ENCODE results near the gene LGALS9. TPM values are rescaled to one million over a fixed set of nuclear protein-coding genes. Genes with fewer than 3 reads are reported as not detected.

LGALS9 gene
- total RNA-seq, 1 donor from 2014 or later, result 80.7 TPM

DNA sequence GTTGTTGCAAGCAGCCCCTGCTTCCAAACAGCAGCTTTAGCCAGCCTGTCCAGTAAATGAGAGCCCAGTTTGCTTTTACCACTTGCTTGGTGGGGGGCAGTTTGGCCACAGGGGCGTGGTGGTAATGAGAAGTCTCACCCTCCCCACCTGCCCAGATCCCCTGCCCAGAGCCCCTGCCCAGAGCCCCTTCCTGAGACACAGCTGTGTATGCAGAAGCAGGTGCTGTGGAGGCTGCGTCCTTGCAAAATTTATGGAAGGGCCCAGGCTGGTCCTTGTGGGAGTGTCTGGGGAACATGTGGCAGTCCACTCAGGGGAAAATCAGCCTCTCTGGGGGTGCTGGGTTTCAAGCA is 27.6 kb upstream of the LGALS9 start:
- no peak for DNase-seq (ENCODE audit: low spot score)

DNA sequence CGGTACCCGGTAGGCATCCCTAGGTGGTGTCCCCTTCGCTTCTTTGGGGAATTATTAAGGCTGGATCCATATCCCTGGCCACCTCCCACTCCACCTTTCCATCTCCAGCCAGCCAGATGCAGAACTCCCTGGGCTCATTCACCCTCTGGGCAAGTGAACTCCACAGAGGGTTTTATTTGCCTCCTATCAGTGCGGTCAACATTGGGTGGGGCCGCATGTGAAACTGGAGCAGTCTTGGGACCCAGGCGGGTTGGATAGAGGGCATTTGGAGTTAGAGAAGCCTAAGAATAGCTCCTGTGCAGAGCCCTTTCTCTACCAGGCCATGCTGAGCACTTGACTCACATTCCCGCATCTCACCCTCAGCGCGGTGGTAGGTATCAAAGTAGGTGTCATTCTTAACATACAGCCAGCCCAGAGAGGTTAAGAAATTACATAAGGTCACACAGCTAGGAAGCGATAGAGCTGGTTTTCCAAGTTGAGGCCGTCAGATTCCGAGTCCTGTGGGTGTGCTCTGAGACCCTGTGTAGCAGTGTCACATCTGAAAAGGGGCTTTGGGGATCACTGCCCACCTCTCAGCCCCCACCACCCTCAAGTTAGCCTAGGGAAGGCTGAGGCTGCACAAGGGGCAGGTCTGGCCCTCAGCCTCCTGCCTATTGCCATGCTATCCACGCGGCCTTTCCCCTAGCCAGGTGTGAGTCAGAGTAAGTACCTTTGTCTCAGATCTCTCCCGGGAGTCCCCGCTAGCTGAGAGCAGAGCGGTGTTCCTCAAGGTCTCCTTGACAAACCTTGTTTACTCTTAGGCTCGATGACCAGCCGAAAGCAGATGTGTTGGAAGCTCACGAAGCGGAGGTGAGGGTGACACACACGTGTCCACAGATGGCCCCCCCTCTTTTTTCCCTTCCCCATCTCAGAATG is 26.9 kb upstream of the LGALS9 start:
- DNase-seq (ENCODE audit: low spot score), result peak; percentile 58

DNA sequence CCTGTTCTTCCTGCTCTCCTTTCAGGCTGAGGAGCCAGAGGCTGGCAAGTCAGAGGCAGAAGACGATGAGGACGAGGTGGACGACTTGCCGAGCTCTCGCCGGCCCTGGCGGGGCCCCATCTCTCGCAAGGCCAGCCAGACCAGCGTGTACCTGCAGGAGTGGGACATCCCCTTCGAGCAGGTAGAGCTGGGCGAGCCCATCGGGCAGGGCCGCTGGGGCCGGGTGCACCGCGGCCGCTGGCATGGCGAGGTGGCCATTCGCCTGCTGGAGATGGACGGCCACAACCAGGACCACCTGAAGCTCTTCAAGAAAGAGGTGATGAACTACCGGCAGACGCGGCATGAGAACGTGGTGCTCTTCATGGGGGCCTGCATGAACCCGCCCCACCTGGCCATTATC is 25.6 kb upstream of the LGALS9 start:
- no peak for DNase-seq (ENCODE audit: low spot score)

DNA sequence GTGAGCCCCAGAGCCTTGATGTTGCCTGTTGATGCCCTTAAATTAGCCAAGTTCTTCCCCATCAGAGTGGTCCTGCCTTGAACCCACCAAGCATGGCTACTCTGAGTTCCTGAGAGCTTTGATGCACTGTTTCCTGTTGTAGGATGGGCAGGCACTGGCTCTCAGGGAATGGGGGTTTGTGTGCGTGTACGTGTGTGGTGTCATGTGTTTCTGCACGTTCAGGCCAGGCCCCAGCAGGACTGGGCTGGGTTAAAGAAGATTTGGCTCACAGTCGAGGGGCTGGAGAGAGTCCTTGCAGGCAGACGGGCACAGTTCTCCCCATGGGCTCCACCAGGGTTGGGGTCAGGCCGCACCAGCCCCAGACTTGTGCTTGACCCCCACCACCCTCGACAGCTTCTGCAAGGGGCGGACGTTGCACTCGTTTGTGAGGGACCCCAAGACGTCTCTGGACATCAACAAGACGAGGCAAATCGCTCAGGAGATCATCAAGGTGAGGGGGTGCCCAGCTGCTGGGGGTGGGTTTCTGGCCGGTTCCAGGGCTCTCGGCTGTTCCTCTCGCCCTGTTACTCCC is 23.4 kb upstream of the LGALS9 start:
- DNase-seq (ENCODE audit: low spot score), result no peak

DNA sequence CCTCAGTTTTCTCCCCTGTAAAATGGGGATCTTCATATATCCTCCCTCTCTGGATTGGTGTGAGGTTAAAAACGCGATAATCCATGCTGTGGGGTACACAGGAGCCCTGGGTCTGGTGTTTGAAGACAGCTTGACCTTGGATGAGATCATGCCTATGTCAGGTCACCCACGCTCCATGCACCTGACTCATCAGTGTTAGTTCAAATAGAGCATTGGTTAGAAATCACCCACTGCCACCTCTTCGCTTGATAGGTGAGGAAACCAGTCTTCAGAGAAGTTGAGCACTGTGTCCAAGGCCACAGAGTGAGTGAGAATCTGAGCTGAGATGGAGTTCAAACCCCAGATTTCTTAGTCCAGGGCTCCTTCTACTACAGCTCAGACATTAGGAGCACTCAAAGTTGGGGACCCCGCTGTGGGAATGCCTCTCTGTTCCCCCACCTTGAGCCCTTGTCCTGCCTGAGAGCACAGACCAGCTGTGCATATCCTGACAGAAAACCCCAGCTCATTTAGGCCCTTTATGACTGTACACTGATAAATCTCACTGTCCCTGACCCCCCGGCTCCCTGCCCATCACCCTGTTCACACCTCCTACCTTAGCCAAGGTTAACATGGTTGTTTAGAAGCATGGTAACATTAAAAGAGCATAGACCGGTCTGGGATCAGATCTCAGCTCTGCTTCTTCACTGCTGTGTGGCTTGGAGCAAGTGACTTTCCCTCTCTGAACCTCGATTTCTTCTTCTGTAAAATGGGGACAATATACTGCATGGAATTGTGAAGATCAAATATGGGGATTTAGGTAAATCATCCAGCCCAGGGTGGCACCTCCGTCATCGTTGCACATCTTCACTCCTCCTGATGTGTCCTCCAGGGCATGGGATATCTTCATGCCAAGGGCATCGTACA is 22.4 kb upstream of the LGALS9 start:
- no peak for DNase-seq (ENCODE audit: low spot score)

DNA sequence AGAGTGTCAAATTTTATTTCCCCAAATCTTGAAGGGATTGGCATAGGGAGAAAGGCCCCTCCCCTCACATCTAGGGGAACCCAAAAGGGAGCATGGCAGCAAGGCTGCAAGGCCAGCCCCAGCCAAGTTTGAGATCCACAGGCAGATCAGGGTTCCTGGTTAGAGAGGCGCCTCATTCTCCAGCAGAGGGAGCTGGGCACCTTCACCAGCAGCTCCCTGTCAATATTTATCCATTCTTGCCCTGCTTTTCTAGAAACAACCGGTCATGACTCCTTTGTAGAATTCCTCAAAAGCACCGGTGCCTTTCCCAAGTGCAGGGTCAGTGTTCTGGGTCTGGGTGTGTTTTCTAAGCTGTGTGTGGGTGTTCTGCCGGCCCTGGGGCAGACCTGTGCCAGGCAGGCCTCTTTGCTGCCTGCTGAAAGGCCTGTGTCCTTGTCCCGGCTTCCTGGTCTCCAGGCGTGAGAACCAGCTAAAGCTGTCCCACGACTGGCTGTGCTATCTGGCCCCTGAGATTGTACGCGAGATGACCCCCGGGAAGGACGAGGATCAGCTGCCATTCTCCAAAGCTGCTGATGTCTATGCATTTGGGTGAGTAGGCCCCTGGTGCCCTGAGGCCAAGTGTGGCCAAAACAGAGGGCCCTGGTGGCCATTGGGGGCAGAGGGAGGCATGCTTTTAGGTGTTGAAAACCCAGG is 21.2 kb upstream of the LGALS9 start:
- DNase-seq (ENCODE audit: low spot score), result no peak

DNA sequence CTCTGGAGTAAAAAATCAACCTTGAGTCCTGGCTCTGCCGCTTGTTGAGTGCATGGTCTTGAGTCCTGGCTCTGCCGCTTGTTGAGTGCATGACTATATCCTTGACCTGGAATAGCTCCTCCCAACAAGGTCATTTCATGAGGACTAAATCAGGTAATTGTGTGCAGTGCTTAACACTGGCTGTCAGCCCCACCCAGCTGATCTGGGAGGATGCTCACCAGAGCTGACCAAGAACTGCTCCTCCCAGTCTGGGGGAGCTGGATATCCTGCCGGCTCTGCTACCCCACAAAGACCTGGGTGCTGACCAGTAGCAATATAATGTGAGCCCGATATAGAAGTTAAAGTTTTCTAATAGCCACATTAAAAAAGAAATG is 20.7 kb upstream of the LGALS9 start:
- DNase-seq (ENCODE audit: low spot score), result no peak

DNA sequence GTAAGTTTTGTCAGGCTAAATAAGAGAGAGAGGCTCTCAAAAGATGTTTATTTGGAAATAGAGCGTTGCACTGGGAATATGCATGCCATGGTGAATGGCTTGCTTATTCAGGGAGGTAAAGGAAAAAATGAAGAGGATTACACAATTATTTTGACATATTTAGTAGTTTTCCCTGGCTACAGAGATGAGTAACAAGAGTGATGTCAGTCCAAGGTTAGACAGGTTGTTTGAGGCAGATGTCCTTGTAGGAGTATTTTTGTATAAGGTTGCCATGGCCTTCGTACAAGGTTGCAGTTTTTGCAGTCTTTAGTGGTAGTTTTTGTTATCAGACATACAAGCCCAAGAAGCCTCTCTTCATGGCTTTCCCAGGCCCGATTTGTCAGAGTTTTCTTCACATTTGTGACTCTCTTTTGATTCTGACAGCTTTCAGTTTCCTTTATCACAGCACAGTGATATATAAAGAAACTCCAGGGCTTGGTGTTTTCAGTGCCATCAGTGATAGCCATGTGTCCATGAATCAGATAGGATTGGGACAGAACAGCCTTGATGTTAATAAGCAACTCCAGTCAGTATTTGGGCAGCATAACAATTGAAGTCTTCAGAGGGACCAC is 18.7 kb upstream of the LGALS9 start:
- no peak for DNase-seq (ENCODE audit: low spot score)

DNA sequence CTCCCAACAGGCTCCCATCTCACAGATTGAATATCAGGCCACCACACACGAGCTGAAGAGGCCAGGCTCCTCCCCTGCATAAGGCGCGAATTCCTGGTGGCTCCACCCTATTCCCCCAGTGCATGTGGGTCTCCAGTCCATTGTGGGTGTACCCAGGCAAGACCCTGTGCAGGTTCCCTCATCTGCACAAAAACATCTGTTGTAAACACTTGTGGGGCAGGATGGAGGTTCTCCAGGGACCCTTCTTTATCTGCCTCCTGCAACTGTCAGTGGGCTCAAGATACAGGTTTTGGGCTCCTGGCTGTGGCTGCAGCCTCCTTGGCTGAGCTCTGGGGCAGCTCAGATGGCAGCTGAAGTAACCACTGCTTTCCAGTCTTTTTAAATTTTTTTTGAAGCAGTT is 17.6 kb upstream of the LGALS9 start:
- no peak for DNase-seq (ENCODE audit: low spot score)

DNA sequence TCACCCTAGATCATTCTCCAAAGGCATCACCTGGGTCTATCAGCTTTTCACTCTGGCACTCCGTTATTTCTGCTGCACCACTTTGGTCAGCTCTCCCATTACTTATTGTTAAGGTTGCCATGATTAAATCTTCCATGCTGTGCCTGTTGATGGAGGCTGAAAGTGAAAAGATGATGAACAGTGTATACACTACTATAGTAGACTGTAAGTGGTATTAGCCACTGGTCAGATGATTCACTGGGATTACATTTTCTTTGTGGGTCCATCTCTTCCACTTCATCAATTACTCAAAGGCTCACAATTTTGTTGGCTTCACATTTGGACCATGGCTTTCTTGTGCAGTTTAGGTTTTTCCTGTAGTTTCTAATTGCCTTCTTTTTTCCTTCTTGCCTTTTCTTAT is 15.9 kb upstream of the LGALS9 start:
- no peak for DNase-seq (ENCODE audit: low spot score)

DNA sequence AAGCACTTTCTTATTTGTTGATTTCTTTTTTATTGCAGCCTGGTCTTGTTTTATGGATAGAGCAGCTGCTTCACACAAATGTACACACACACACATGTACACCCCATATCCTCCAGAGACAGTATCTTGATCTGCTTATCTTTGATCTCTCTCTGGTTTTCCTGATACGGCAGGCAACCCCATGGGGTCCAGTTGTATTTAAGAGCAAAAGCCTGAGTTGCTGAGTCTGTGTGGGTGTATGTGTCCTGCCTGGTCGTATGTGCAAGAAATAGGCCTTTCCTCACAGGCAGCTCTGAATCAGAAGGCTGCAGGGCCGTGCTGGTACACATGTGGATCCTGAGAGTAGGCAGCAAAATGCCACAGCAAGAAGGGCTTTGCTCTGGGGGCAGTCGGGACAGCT is 14.6 kb upstream of the LGALS9 start:
- no peak for DNase-seq (ENCODE audit: low spot score)

DNA sequence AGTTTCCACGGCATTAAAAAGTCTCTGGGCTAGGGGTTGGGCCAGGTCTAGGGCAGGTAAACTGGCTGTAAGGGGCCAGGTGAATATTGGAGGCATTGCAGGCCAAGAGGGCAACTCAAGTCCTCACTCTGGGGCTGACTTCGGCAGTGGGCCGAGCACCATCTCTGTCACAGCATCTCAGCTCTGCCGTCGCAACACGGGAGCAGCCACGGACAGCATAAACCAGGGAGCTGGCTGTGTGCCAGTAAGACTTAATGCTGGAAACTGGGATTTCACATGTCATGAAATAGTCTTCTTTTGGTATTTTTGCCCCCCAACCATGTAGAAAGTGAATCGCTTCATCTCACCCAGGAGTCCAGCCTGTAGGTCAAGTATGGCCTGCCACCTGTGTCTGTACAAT is 12.6 kb upstream of the LGALS9 start:
- no peak for DNase-seq (ENCODE audit: low spot score)

DNA sequence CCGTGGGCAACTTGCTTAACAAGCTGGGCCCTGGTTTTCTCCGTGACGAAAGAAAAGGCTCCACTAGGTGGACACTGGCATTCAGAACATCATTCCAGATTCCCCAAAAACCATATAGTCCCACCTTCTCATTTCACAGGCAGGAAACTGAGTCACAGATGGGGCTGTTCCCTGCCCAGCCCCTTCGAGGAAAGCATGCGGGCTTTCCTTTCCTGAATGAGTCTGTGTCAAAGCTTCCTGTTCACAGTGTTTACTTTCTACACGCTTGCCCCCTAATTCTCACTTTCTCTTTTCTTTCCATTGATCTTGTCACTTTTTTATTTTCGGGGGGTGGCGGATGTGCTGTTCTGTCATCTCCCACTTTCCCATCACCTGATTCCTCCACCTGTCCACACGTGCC is 10.3 kb upstream of the LGALS9 start:
- no peak for DNase-seq (ENCODE audit: low spot score)

DNA sequence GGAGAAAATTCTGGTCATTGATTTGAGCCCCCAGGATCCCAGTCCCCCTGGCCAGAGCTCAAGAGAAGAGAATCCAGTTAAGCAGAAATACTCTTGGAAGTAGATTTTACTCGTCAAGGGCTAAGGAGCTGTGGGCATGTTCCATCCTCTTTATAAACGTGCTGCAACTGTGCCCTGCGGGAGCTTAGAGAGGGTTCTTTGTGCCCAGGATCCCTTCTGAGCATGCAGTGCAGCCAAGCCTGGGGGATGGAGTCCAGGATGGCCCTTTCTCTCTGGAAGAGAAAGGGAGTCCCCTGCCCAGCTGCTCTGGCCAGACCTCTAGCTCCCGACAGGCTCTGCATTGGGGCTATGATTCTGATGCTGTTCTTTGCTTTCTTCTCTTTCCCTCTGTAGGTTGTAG is 9.5 kb upstream of the LGALS9 start:
- DNase-seq (ENCODE audit: low spot score), result no peak

DNA sequence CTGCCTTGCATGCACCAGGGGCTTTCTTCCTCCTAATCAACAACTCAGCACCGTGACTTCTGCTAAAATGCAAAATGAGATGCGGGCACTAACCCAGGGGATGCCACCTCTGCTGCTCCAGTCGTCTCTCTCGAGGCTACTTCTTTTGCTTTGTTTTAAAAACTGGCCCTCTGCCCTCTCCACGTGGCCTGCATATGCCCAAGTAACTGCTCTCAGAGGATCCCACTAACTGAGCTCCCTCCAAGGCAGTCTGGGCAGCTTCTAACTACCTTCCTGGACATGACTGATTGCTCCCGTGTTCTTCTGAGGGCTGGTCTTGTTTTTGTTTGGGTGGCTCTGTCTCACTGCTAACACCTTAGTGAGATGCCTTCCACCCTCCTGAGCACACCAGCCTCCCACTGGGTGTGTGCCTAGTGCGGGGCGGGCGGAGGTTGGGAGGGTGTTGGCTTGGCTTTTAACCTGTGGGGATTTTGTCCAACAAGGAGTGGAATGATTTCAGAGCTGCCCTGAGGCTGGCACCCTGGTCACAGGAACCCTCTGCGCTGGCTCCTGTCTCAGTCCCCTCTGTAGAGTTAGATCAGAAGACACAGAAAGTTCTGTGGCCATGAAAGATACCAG is 8.9 kb upstream of the LGALS9 start:
- DNase-seq (ENCODE audit: low spot score), result no peak

DNA sequence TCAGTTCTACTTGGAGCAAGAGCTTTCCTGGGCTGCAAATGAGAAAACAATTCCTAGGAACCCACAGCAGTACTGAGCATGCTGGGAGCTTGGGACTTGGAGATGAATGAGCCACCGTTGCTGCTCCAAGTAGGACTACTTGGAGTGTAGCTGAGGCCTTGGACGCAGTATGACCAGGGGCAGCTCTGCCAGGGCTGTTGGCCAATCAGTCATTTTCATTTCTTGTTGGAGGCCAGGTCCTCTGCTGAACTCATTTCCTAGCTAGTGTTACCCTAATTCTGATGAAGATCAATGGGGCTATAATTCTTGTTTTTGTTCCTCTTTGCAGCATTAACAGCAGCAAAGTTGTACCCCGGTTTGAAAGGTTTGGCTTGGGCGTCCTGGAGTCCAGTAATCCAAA is 8.0 kb upstream of the LGALS9 start:
- DNase-seq (ENCODE audit: low spot score), result no peak

DNA sequence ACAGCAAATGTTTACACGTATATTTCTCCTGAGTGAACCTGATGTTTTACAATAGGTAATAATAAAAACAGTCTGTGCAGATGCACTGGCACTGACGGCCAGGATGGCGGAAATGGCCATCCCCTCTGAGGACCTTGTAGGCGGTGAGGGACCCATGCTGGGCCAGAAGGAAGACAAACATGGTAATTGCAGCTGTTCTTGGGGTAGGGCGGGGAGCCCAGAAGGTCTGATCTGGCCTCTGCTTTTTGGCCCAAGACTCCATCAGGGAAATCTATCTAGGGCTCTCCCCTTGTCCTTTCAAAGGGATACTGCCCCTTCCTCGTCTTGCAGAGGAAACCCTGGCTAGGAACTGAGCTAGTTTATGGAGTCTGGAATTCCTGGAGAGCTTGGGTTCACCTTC is 7.4 kb upstream of the LGALS9 start:
- no peak for DNase-seq (ENCODE audit: low spot score)

DNA sequence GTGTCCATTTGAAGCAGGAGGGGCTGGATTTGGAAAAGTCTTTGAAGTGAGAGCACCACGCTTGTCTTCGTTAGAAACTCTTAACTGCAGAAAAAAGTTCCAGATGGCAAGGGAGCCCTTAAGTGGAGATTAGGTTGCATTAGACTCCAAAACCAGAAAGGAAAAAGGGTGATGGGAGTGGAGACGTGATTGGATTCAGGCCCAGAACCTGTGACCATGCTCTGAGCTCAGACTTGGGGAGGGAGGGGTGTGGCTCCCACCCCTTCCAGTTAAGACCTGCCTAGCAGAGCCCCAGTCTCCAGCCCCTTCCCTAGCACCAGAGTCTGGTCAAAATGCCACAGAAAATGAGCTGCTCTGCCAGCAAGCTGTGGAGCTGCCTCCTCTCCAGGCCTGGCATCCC is 6.4 kb upstream of the LGALS9 start:
- no peak for DNase-seq (ENCODE audit: low spot score)

DNA sequence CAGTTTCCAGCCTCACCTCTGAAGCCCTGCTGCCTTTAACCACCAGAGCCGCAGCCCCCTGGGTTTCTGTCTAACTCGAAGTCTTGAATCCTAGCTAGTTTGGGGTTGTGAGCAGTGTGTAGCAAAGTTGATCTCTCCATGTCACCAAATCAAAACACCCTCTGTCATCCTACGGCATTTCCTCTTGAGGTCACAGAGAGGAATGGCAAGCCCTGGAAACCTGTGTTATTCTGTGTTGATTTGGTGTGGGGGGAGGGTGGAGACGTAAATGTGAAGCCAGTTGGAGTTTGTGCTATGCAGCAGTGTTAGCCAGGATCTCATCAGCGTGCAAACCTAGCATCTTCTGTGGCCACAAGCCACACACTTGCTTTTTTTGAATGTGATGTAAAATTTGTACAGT is 5.1 kb upstream of the LGALS9 start:
- DNase-seq (ENCODE audit: low spot score), result no peak

DNA sequence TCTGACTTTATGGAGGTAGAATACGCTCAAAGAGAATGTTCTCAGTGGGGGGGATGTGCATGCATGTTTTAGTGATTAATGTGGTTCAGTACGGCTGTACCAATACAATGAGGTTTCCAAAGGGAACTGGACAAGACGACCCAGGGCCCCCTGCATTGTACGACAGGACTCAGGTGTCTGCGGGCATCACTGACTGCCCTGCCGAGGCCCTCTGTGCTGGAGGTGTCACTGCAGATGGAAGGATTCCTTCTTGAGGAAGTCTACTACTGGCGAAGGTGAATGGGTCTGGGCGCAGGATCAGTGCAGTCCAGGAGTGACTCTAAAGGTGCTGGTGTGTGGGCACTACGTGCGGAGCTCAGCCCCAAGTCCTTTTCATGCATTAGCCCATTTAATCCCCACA is 3.5 kb upstream of the LGALS9 start:
- DNase-seq (ENCODE audit: low spot score), result no peak

DNA sequence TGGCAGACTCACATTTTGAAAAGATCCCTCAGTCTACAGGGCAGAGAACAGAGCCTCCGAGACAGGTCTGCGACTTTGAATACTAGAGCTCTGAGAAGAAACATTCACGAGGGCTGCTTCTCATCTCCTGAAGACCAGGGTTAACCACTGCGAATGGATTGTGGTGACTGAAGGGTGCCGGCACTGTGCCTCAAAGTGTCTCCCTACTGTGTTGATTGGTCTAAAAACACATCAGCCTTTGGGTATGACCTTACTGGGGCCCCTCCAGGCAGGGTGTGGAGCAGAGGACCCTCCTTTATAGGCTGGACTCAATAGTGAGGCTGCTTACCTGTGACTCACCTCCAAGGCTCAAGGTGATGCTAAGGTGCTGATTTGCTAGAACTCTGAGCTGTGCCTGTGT is 2.6 kb upstream of the LGALS9 start:
- DNase-seq (ENCODE audit: low spot score), result no peak
